Right cardiac atrium (tissue), 5 donors: ENCODE results near the gene HMGN1. TPM values are rescaled to one million over a fixed set of nuclear protein-coding genes. Genes with fewer than 3 reads are reported as not detected.
A peak's percentile ranks its signal among the peaks of the same experiment; 100 is the strongest.

Experiments
- ATAC-seq, 2 donors: fragments of 200-7000 bp; cut with Tn5 transposase; one replicate each; pipeline versions ENCODE4 v1.8.0 to v1.9.1; 2020; ENCODE audit warnings: moderate library complexity in 2 of 2, mild to moderate bottlenecking in 1 of 2
- DNase-seq, 3 donors: peaks; one replicate each; pipeline ENCODE4 v3.0.0-alpha.2; 2020
- H3K27ac ChIP-seq: one replicate; pipeline ENCODE4 v1.5.1; 2013; ENCODE audit warnings: mild to moderate bottlenecking, low read length, control low read depth, moderate library complexity
- H3K27me3 ChIP-seq: one replicate; pipeline ENCODE4 v1.6.1; 2013; ENCODE audit not compliant: control insufficient read depth, insufficient read depth
- H3K4me1 ChIP-seq: one replicate; pipeline ENCODE4 v1.6.1; 2013; ENCODE audit warnings: low read length; ENCODE audit not compliant: control insufficient read depth, insufficient read depth
- H3K4me3 ChIP-seq: one replicate; pipeline ENCODE4 v1.5.1; 2013; ENCODE audit warnings: low read length, control low read depth
- H3K9me3 ChIP-seq: one replicate; pipeline ENCODE4 v1.6.1; 2013; ENCODE audit warnings: low read length; ENCODE audit not compliant: control insufficient read depth
- WGBS: extraction: QIAGEN DNeasy Blood & Tissue Kit; methylation state at CpG from one replicate; pipeline ENCODE4 v1.1.7; 2013; 5-methylcytosine and 5-hydroxymethylcytosine counted together
- intact Hi-C, 4 donors: fragments of 100-400 bp; cut with DNase I; formaldehyde crosslinking; loops; one replicate each; pipeline versions ENCODE4 v1.11.0 to v1.14.0; 2022 to 2023
- polyA plus RNA-seq: library from polyadenylated mRNA; stranded (reverse); fragments of 200-250 nt; gene quantifications from one replicate; pipeline ENCODE4 v1.2.3, GENCODE V29; 2013
- total RNA-seq, 4 donors: library from RNA; stranded (reverse); fragmentation: NEBNext Ultra II Directional; extraction: Animal tissue kit (Norgen Biotek cat#: 25700); gene quantifications; one replicate each; pipeline ENCODE4 v1.2.1, GENCODE V29; 2021
- donor health status: healthy with polysubstance abuse.
- donor health status: DM: no; HTN: yes; CAD: no.
- donor health status: DM: no; HTN: no; CAD: no.
- donor health status: DM: no; HTN: yes; CAD: no; lungs with severe emphysema.
- donor health status: DM: yes; HTN: yes; CAD: no.

Gene HMGN1
- total and polyA plus RNA-seq, 5 donors = 50.7 to 84.6 (median 78.2) TPM

- no peak for DNase-seq
- Histone ChIP-seq H3K27ac (peak overlapping the region; percentile 39), H3K9me3 (no peaks in the 10 kb centered on the region), H3K4me1 (peaks cover 3% of the 10 kb centered on the region), H3K4me3 (peak overlapping the region; percentile 89), H3K27me3 (no peaks in the 10 kb centered on the region)
- intact Hi-C loops = loop anchor here in 2 of 4 donors (5.0 kb wide), 1 partner anchor 35 kb away; the partner anchor contains the start of gene BRWD1 (in 2 of the 2)
- WGBS = 11% methylated on average over 10 of the region's 10 CpGs
- ATAC-seq = no peak
Measured at GRCh38 chr21:39347537-39347936, 1.4 kb downstream of the HMGN1 start.

- ATAC-seq = no peak
- Histone ChIP-seq H3K4me3 (peak overlapping the region; percentile 18), H3K27me3 (no peaks in the 10 kb centered on the region), H3K4me1 (peaks cover 3% of the 10 kb centered on the region), H3K9me3 (no peaks in the 10 kb centered on the region), H3K27ac (no peak overlapping the region)
- intact Hi-C loops = loop anchor here in 2 of 4 donors (5.0 kb wide), 1 partner anchor 34 kb away; the partner anchor contains the start of gene BRWD1 (in 2 of the 2)
- DNase-seq = no peak
- WGBS = 51% methylated on average over 7 of the region's 7 CpGs
Measured at GRCh38 chr21:39346671-39347331, 2.1 kb downstream of the HMGN1 start.

- Histone ChIP-seq H3K27me3 (no peaks in the 10 kb centered on the region), H3K9me3 (no peaks in the 10 kb centered on the region), H3K27ac (no peak overlapping the region), H3K4me3 (peak overlapping the region; percentile 18), H3K4me1 (peaks cover 3% of the 10 kb centered on the region)
- ATAC-seq (no peak), DNase-seq (no peak)
- 38% methylated on average over 3 of the region's 3 CpGs for WGBS
- intact Hi-C loops = loop anchor here in 2 of 4 donors (5.0 kb wide), 1 partner anchor 34 kb away; the partner anchor contains the start of gene BRWD1 (in 2 of the 2)
Measured at GRCh38 chr21:39346206-39346605, 2.7 kb downstream of the HMGN1 start.

- intact Hi-C loops = loop anchor here in 2 of 4 donors (5.0 kb wide), 1 partner anchor 33 kb away; the partner anchor contains the start of gene BRWD1 (in 2 of the 2)
- peak overlapping the region; percentile 70 for H3K27ac ChIP-seq
- no peaks in the 10 kb centered on the region for H3K9me3 ChIP-seq
- ATAC-seq = no peak
- peaks cover 3% of the 10 kb centered on the region for H3K4me1 ChIP-seq
- H3K4me3 ChIP-seq = no peak overlapping the region
- WGBS = 67% methylated on average over 6 of the region's 6 CpGs
- no peaks in the 10 kb centered on the region for H3K27me3 ChIP-seq
- no peak for DNase-seq
Measured at GRCh38 chr21:39345440-39345839, 3.4 kb downstream of the HMGN1 start.

- DNase-seq (no peak), ATAC-seq (no peak)
- Histone ChIP-seq H3K4me1 (peaks cover 2% of the 10 kb centered on the region), H3K27ac (no peak overlapping the region), H3K27me3 (no peaks in the 10 kb centered on the region), H3K4me3 (no peak overlapping the region), H3K9me3 (no peaks in the 10 kb centered on the region)
- 81% methylated on average over 5 of the region's 5 CpGs for WGBS
- intact Hi-C loops = loop anchor here in 2 of 4 donors (5.0 kb wide), 1 partner anchor 33 kb away; the partner anchor contains the start of gene BRWD1 (in 2 of the 2)
Measured at GRCh38 chr21:39344848-39345247, 4.0 kb downstream of the HMGN1 start.

- no peaks in the 10 kb centered on the region for H3K27me3 ChIP-seq
- H3K27ac ChIP-seq = no peak overlapping the region
- intact Hi-C loops = no loop called here
- H3K9me3 ChIP-seq = no peaks in the 10 kb centered on the region
- DNase-seq = no peak
- WGBS = 95% methylated on average over 6 of the region's 6 CpGs
- H3K4me3 ChIP-seq = no peak overlapping the region
- no peaks in the 10 kb centered on the region for H3K4me1 ChIP-seq
- no peak for ATAC-seq
Measured at GRCh38 chr21:39341249-39341923, 7.5 kb downstream of the HMGN1 start.

GRCh38 chr21:39340687-39341086 is 8.2 kb downstream of the HMGN1 start:
- WGBS = 90% methylated on average over 6 of the region's 6 CpGs
- Histone ChIP-seq H3K9me3 (no peaks in the 10 kb centered on the region), H3K4me1 (no peaks in the 10 kb centered on the region), H3K27me3 (no peaks in the 10 kb centered on the region), H3K4me3 (no peak overlapping the region), H3K27ac (no peak overlapping the region)
- intact Hi-C loops = no loop called here
- ATAC-seq (no peak), DNase-seq (no peak)

GRCh38 chr21:39339231-39339630 is 9.7 kb downstream of the HMGN1 start:
- intact Hi-C loops = no loop called here
- no peak for DNase-seq
- Histone ChIP-seq H3K4me1 (no peaks in the 10 kb centered on the region), H3K27me3 (no peaks in the 10 kb centered on the region), H3K27ac (no peak overlapping the region), H3K4me3 (no peak overlapping the region), H3K9me3 (no peaks in the 10 kb centered on the region)
- ATAC-seq = no peak
- 85% methylated on average over 2 of the region's 2 CpGs for WGBS

GRCh38 chr21:39336457-39337008 is 12.4 kb downstream of the HMGN1 start:
- Histone ChIP-seq H3K27ac (no peak overlapping the region), H3K4me1 (no peaks in the 10 kb centered on the region), H3K27me3 (no peaks in the 10 kb centered on the region), H3K9me3 (no peaks in the 10 kb centered on the region), H3K4me3 (no peak overlapping the region)
- ATAC-seq = no peak
- intact Hi-C loops = no loop called here
- WGBS = 91% methylated on average over 13 of the region's 13 CpGs
- DNase-seq = no peak

- ATAC-seq (no peak), DNase-seq (no peak)
- Histone ChIP-seq H3K9me3 (no peaks in the 10 kb centered on the region), H3K4me3 (no peak overlapping the region), H3K27me3 (no peaks in the 10 kb centered on the region), H3K27ac (no peak overlapping the region), H3K4me1 (no peaks in the 10 kb centered on the region)
- intact Hi-C loops = no loop called here
- WGBS = 94% methylated on average over 4 of the region's 4 CpGs
Measured at GRCh38 chr21:39334611-39335010, 14.3 kb downstream of the HMGN1 start.

- Histone ChIP-seq H3K27me3 (no peaks in the 10 kb centered on the region), H3K27ac (no peak overlapping the region), H3K4me3 (no peak overlapping the region), H3K4me1 (no peaks in the 10 kb centered on the region), H3K9me3 (no peaks in the 10 kb centered on the region)
- ATAC-seq (no peak), DNase-seq (no peak)
- 45% methylated on average over 8 of the region's 8 CpGs for WGBS
- intact Hi-C loops = no loop called here
Measured at GRCh38 chr21:39332175-39332574, 16.7 kb downstream of the HMGN1 start.
